Body of pancreas (tissue), 4 donors: ENCODE data around the gene SLC11A1. TPM values are rescaled to one million over a fixed set of nuclear protein-coding genes. Genes with fewer than 3 reads are reported as not detected.

Experiments
- ATAC-seq: fragments of 150-250 bp; one replicate; pipeline ENCODE4 v1.9.1; 2016
- DNase-seq, 4 donors: peaks; one replicate each; pipeline ENCODE4 v3.0.0-alpha.2; 2019
- H3K27ac ChIP-seq, 4 donors: fragments of 200-600 bp; sonication (generic); 1 replicate in 3 of 4; 2 replicates in 1 of 4; pipeline versions ENCODE4 v1.5.1 to v1.6.1; 2016 to 2019; ENCODE audit warnings: mild to moderate bottlenecking in 1 of 4, mixed read lengths in 1 of 4, moderate library complexity in 1 of 4
- H3K27me3 ChIP-seq, 2 donors: fragments of 200-600 bp; sonication (generic); one replicate each; pipeline ENCODE4 v1.6.0; 2016; ENCODE audit warnings: mild to moderate bottlenecking in 1 of 2
- H3K36me3 ChIP-seq, 2 donors: fragments of 200-600 bp; sonication (generic); replicated peaks in 1 of 2; 2 replicates each; pipeline ENCODE4 v1.5.1; 2016; ENCODE audit warnings: low read depth in 2 of 2; ENCODE audit not compliant: insufficient read depth in 1 of 2
- H3K4me1 ChIP-seq: fragments of 200-600 bp; sonication (generic); one replicate; pipeline ENCODE4 v1.6.0; 2016
- H3K4me3 ChIP-seq, 2 donors: fragments of 200-600 bp; sonication (generic); 1 replicate in 1 of 2; 2 replicates in 1 of 2; pipeline ENCODE4 v1.5.1; 2016 to 2019
- H3K9me3 ChIP-seq, 3 donors: fragments of 200-600 bp; sonication (generic); 1 replicate in 2 of 3; 2 replicates in 1 of 3; pipeline ENCODE4 v1.5.1; 2016
- POLR2A ChIP-seq, 3 donors: fragments of 450-650 bp; IDR thresholded peaks; one replicate each; pipeline ENCODE4 v1.6.1; 2016; ENCODE audit warnings: antibody characterized with exemption in 3 of 3, mild to moderate bottlenecking in 2 of 3
- WGBS, 2 donors: methylation state at CpG; one replicate each; pipeline ENCODE4 v1.1.5; 2017; 5-methylcytosine and 5-hydroxymethylcytosine counted together
- intact Hi-C: fragments of 100-400 bp; cut with DNase I; formaldehyde crosslinking; loops from one replicate; pipeline ENCODE4 v1.15.1; 2023
- total RNA-seq, 2 donors: library from RNA; depleted of rRNA; stranded (reverse); fragments of >200 nt; gene quantifications; one replicate each; pipeline ENCODE4 v1.1.0, GENCODE V29; 2016
- TF ChIP-seq, protein P1 (sequence below), 7 experiments: fragments of 450-650 bp in 4 of 7; fragments of 200-600 bp in 3 of 7; sonication (generic) in 3 of 7; IDR thresholded peaks; one replicate each; pipeline ENCODE4 v1.5.1; 2016 to 2019; ENCODE audit warnings: antibody characterized with exemption in 7 of 7

The SLC11A1 gene, protein sequence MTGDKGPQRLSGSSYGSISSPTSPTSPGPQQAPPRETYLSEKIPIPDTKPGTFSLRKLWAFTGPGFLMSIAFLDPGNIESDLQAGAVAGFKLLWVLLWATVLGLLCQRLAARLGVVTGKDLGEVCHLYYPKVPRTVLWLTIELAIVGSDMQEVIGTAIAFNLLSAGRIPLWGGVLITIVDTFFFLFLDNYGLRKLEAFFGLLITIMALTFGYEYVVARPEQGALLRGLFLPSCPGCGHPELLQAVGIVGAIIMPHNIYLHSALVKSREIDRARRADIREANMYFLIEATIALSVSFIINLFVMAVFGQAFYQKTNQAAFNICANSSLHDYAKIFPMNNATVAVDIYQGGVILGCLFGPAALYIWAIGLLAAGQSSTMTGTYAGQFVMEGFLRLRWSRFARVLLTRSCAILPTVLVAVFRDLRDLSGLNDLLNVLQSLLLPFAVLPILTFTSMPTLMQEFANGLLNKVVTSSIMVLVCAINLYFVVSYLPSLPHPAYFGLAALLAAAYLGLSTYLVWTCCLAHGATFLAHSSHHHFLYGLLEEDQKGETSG
- 1 to 10 TPM; 3.0 to 7.3 TPM for total RNA-seq

DNA sequence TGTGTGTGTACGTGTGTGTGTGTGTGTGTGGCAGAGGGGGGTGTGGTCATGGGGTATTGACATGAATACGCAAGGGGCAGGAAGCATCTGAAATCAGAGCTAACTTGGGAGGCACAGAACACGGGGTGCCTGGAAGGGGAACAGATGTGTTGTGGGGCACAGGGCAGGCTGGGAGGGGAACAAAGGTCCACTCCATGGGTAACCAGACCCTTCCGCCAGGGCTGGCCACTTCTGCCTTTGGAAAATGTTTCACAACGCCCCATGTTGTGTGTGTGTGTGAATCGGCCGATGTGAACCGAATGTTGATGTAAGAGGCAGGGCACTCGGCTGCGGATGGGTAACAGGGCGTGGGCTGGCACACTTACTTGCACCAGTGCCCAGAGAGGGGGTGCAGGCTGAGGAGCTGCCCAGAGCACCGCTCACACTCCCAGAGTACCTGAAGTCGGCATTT is at the start of gene SLC11A1:
Gene SLC11A1, plus strand, starts transcription at position 358 of the 451 bp plus-strand sequence. CDS start 96 bp downstream, outside the sequence.
- peak in 2 of 3 donors; percentile 20 to 79 for TF ChIP-seq POLR2A (IDR thresholded peaks at IDR 0.05)
- TF ChIP-seq, protein P1, sequence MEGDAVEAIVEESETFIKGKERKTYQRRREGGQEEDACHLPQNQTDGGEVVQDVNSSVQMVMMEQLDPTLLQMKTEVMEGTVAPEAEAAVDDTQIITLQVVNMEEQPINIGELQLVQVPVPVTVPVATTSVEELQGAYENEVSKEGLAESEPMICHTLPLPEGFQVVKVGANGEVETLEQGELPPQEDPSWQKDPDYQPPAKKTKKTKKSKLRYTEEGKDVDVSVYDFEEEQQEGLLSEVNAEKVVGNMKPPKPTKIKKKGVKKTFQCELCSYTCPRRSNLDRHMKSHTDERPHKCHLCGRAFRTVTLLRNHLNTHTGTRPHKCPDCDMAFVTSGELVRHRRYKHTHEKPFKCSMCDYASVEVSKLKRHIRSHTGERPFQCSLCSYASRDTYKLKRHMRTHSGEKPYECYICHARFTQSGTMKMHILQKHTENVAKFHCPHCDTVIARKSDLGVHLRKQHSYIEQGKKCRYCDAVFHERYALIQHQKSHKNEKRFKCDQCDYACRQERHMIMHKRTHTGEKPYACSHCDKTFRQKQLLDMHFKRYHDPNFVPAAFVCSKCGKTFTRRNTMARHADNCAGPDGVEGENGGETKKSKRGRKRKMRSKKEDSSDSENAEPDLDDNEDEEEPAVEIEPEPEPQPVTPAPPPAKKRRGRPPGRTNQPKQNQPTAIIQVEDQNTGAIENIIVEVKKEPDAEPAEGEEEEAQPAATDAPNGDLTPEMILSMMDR (IDR thresholded peaks at IDR 0.05) = no peak
- H3K36me3 ChIP-seq = no peaks in the 10 kb centered on the region
- no peaks in the 10 kb centered on the region for H3K27me3 ChIP-seq
- peak within 1 kb of the TSS in 1 of 4 donors; percentile 65 for H3K27ac ChIP-seq
- peaks cover 3% of the 10 kb centered on the region for H3K4me1 ChIP-seq
- 81 to 87% methylated on average over 11 to 13 of the region's 13 CpGs for WGBS, 2 donors
- H3K9me3 ChIP-seq = no peaks in the 10 kb centered on the region
- DNase-seq (peak in 1 of 4 donors; percentile 83), ATAC-seq (no peak)
- intact Hi-C loops = no loop called here
- H3K4me3 ChIP-seq = no peak within 1 kb of the TSS

DNA sequence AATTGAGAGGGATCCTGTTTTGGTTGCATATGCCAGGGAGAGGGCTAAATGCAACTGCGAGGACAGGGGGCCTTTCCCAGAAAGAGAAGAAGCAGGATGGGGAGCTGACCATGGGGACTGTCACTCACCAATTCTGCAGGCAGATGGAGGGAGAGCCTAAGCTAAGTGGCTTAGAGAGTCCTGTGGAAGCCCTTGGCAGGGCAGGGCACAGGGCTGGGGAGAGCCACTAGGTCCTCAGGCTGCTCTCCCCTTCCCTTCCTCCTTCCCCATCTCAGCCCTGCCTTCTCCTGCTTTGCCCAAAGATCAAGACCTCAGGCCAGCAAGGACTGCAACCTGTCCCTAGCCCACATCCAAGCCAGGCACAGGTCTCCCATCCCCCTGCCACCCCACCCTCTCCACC is 49.8 kb upstream of the SLC11A1 start:
- ATAC-seq = no peak
- Histone ChIP-seq H3K27ac (peak overlapping the region in 1 of 4 donors; percentile 54), H3K36me3 (no peaks in the 10 kb centered on the region), H3K9me3 (no peaks in the 10 kb centered on the region), H3K4me3 (no peak overlapping the region), H3K27me3 (no peaks in the 10 kb centered on the region), H3K4me1 (peaks cover 4% of the 10 kb centered on the region)
- TF ChIP-seq, protein P1 (IDR thresholded peaks at IDR 0.05) = no peak
- no peak for TF ChIP-seq POLR2A (IDR thresholded peaks at IDR 0.05)
- DNase-seq = no peak
- 88 to 93% methylated on average over 1 of the region's 1 CpG for WGBS, 2 donors
- intact Hi-C loops = no loop called here

DNA sequence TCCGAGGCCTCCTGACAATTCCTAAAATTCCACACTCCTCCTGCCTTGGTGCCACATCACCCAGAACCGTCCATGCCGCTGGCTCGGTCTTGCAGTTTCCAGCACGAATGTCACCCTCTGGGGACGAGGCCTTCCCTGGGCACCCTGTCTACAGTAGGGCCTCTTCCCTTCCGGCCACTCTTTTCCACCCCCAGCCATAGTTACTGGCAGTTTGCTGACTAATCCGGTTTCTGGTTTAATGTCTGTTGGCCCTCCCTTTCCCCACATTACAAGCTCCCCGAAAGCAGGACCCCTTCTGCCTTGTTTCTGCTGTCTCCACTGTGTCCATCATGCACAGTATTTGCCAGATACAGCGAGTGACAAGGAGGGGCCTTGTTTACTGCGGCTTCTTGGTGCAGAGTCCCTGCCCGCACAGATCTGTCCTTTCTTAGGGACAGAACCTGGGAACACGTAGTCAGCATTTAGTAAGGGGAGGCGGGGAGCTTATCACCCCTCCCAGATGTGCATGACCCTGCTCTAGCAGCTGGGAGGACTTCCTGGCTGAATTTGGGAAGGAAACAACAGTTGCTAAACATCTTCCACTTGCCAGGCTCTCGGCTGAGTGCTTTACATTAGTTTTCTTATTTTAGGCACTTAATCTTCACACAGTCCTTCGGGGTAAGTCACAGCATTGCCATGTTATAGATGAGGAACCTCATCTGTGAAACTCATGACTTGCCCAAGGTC is 49.0 kb upstream of the SLC11A1 start:
- Histone ChIP-seq H3K36me3 (no peaks in the 10 kb centered on the region), H3K4me3 (no peak overlapping the region), H3K27ac (peak overlapping the region in 1 of 4 donors; percentile 54), H3K9me3 (no peaks in the 10 kb centered on the region), H3K27me3 (no peaks in the 10 kb centered on the region), H3K4me1 (peaks cover 4% of the 10 kb centered on the region)
- TF ChIP-seq, protein P1 (IDR thresholded peaks at IDR 0.05) = no peak
- peak in 1 of 3 donors; percentile 33 for TF ChIP-seq POLR2A (IDR thresholded peaks at IDR 0.05)
- DNase-seq (peak in 1 of 4 donors; percentile 61), ATAC-seq (no peak)
- 63 to 90% methylated on average over 16 of the region's 16 CpGs for WGBS, 2 donors
- intact Hi-C loops = no loop called here

DNA sequence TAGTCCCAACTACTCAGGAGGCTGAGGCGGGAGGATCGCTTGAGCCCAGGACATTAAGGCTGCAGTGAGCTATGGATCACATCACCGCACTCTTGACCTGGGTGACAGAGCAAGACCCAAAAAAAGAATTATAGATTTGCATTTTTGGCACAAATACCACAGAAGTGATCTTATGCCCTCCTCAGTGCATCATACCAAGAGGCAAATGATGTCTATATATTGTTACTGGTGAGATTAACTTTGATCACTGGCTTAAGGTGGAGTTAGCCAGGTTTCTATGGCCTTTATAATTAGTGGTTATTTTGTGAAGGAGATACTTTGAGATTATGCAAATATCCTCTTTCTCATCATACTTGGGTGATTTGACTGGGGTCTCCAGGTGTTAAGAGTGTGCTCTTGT is 47.5 kb upstream of the SLC11A1 start:
- Histone ChIP-seq H3K4me1 (peaks cover 4% of the 10 kb centered on the region), H3K4me3 (no peak overlapping the region), H3K27me3 (no peaks in the 10 kb centered on the region), H3K9me3 (no peaks in the 10 kb centered on the region), H3K36me3 (no peaks in the 10 kb centered on the region), H3K27ac (no peak overlapping the region)
- 96 to 98% methylated on average over 3 of the region's 3 CpGs for WGBS, 2 donors
- no peak for DNase-seq
- intact Hi-C loops = no loop called here
- no peak for ATAC-seq
- TF ChIP-seq POLR2A (IDR thresholded peaks at IDR 0.05) = no peak
- TF ChIP-seq, protein P1 (IDR thresholded peaks at IDR 0.05) = no peak
